GM23338 (cell line): ENCODE measurements around the gene OSBPL3. TPM values are rescaled to one million over a fixed set of nuclear protein-coding genes. Genes with fewer than 3 reads are reported as not detected.

Source experiments
- ATAC-seq: fragments of 200-7000 bp; cut with Tn5 transposase; 3 replicates; pipeline ENCODE4 v1.9.1; 2020
- DNase-seq: peaks from one replicate; pipeline ENCODE4 v3.0.0-alpha.2; 2015; ENCODE audit warnings: low spot score
- H2AFZ ChIP-seq: fragments of 200-600 bp; sonication (generic); 2 replicates; pipeline ENCODE4 v1.8.0; 2016; ENCODE audit warnings: antibody characterized with exemption, mild to moderate bottlenecking, moderate library complexity
- H3F3A ChIP-seq: fragments of 200-600 bp; sonication (generic); replicated peaks from 2 replicates; pipeline ENCODE4 v1.8.0; 2017; ENCODE audit warnings: antibody characterized with exemption, mixed run types, low read depth
- H3K27ac ChIP-seq: fragments of 200-600 bp; sonication (generic); 2 replicates; pipeline ENCODE4 v1.6.1; 2016; ENCODE audit warnings: low read depth
- H3K27me3 ChIP-seq: fragments of 200-600 bp; sonication (generic); 2 replicates; pipeline ENCODE4 v1.8.0; 2016; ENCODE audit warnings: mild to moderate bottlenecking, mixed run types, moderate library complexity; ENCODE audit not compliant: insufficient read depth
- H3K36me3 ChIP-seq: fragments of 200-600 bp; sonication (generic); 2 replicates; pipeline ENCODE4 v1.8.0; 2016; ENCODE audit warnings: mild to moderate bottlenecking; ENCODE audit not compliant: insufficient read depth
- H3K4me1 ChIP-seq: fragments of 200-600 bp; sonication (generic); 2 replicates; pipeline ENCODE4 v1.8.0; 2016; ENCODE audit warnings: mild to moderate bottlenecking, moderate library complexity; ENCODE audit not compliant: insufficient read depth
- H3K4me2 ChIP-seq: fragments of 200-600 bp; sonication (generic); 2 replicates; pipeline ENCODE4 v1.7.1; 2017; ENCODE audit warnings: mixed run types
- H3K4me3 ChIP-seq: fragments of 200-600 bp; sonication (generic); 2 replicates; pipeline ENCODE4 v1.6.1; 2016; ENCODE audit warnings: mixed run types
- H3K79me2 ChIP-seq: fragments of 200-600 bp; sonication (generic); replicated peaks from 2 replicates; pipeline ENCODE4 v1.8.0; 2017; ENCODE audit warnings: mild to moderate bottlenecking; ENCODE audit not compliant: insufficient read depth
- H3K9me2 ChIP-seq: fragments of 200-600 bp; sonication (generic); 2 replicates; pipeline ENCODE4 v1.8.0; 2017; ENCODE audit not compliant: insufficient read depth
- H4K20me1 ChIP-seq: fragments of 200-600 bp; sonication (generic); replicated peaks from 2 replicates; pipeline ENCODE4 v1.8.0; 2017; ENCODE audit warnings: mild to moderate bottlenecking; ENCODE audit not compliant: insufficient read depth
- H3K27ac Mint-ChIP-seq: 2 replicates; pipeline ENCODE4 v1.8.0; 2020; ENCODE audit warnings: inconsistent platforms, mild to moderate bottlenecking, moderate library complexity, mixed read lengths
- H3K27me3 Mint-ChIP-seq: 3 replicates; pipeline ENCODE4 v1.8.0; 2022; ENCODE audit warnings: low read depth, mild to moderate bottlenecking, moderate library complexity, mixed read lengths, inconsistent platforms; ENCODE audit not compliant: insufficient read depth, poor library complexity
- H3K36me3 Mint-ChIP-seq: 3 replicates; pipeline ENCODE4 v1.8.0; 2021; ENCODE audit warnings: low read depth, mild to moderate bottlenecking, inconsistent platforms, moderate library complexity, mixed read lengths
- H3K4me1 Mint-ChIP-seq: 3 replicates; pipeline ENCODE4 v1.8.0; 2020; ENCODE audit warnings: mild to moderate bottlenecking, inconsistent platforms, mixed read lengths
- H3K4me3 Mint-ChIP-seq: 3 replicates; pipeline ENCODE4 v1.8.0; 2021; ENCODE audit warnings: moderate library complexity, mild to moderate bottlenecking, inconsistent platforms, mixed read lengths
- H3K9me3 Mint-ChIP-seq: 3 replicates; pipeline ENCODE4 v1.8.0; 2020; ENCODE audit warnings: moderate library complexity, mild to moderate bottlenecking, inconsistent platforms, mixed read lengths
- CREB1 ChIP-seq: fragments of 250-450 bp; sonication (Bioruptor Pico); IDR thresholded peaks from 2 replicates; pipeline ENCODE4 v1.5.0; 2020; ENCODE audit warnings: low read depth, mild to moderate bottlenecking, moderate library complexity
- EZH2 ChIP-seq: fragments of 200-600 bp; sonication (generic); IDR thresholded peaks from one replicate; pipeline ENCODE4 v1.8.0; 2017; ENCODE audit warnings: antibody characterized with exemption, mild to moderate bottlenecking, low read depth; ENCODE audit not compliant: unreplicated experiment
- EZH2phosphoT487 ChIP-seq: fragments of 200-600 bp; sonication (generic); IDR thresholded peaks from one replicate; pipeline ENCODE4 v1.8.1; 2018; ENCODE audit warnings: antibody characterized with exemption; ENCODE audit not compliant: unreplicated experiment
- JUNB ChIP-seq: IDR thresholded peaks from one replicate; pipeline ENCODE4 v1.6.1; 2016; ENCODE audit warnings: antibody characterized with exemption; ENCODE audit not compliant: unreplicated experiment
- NANOG ChIP-seq: IDR thresholded peaks from 2 replicates; pipeline ENCODE4 v1.6.1; 2016; ENCODE audit warnings: antibody characterized with exemption, borderline replicate concordance
- POLR2AphosphoS5 ChIP-seq: IDR thresholded peaks from 2 replicates; pipeline ENCODE4 v1.6.1; 2016; ENCODE audit warnings: antibody characterized with exemption, low read depth
- STAT1 ChIP-seq: IDR thresholded peaks from one replicate; pipeline ENCODE4 v1.6.1; 2016; ENCODE audit warnings: antibody characterized with exemption; ENCODE audit not compliant: unreplicated experiment
- ZNF114 ChIP-seq: fragments of 250-450 bp; sonication (Bioruptor Pico); IDR thresholded peaks from 2 replicates; pipeline ENCODE4 v1.5.0; 2020; ENCODE audit warnings: mild to moderate bottlenecking, moderate library complexity
- ZNF331 ChIP-seq: fragments of 250-450 bp; sonication (Bioruptor Pico); IDR thresholded peaks from 2 replicates; pipeline ENCODE4 v1.5.0; 2020; ENCODE audit warnings: low read depth, mild to moderate bottlenecking, moderate library complexity
- polyA plus RNA-seq: library from polyadenylated mRNA; unstranded; fragments of >200 nt; fragmentation: Nextera tagmentation; extraction: Ambion mirVana; gene quantifications from 2 replicates; pipeline ENCODE4 v1.2.1, GENCODE V29; 2016
- total RNA-seq: library from RNA; depleted of rRNA; stranded (reverse); fragments of >200 nt; shearing (Covaris generic); gene quantifications from 2 replicates; pipeline ENCODE4 v1.2.3, GENCODE V29; 2014
- TF ChIP-seq, protein P1 (sequence below), 2 experiments: fragments of 200-600 bp in 1 of 2; sonication (generic) in 1 of 2; conservative IDR thresholded peaks; 2 replicates each; pipeline versions ENCODE4 v1.5.1 to v1.6.1; 2016 to 2017; ENCODE audit warnings: antibody characterized with exemption in 2 of 2, low read depth in 2 of 2, mild to moderate bottlenecking in 2 of 2, moderate library complexity in 1 of 2
- TF ChIP-seq, protein P2 (sequence below): fragments of 250-450 bp; sonication (Bioruptor Pico); IDR thresholded peaks from 2 replicates; pipeline ENCODE4 v1.5.0; 2020; ENCODE audit warnings: mild to moderate bottlenecking, moderate library complexity
- TF ChIP-seq, protein P3 (sequence below): IDR thresholded peaks from 2 replicates; pipeline ENCODE4 v1.6.1; 2016; ENCODE audit warnings: antibody characterized with exemption
- TF ChIP-seq, protein P4 (sequence below): IDR thresholded peaks from one replicate; pipeline ENCODE4 v1.6.1; 2018; ENCODE audit warnings: antibody characterized with exemption; ENCODE audit not compliant: unreplicated experiment

Gene OSBPL3
- total and polyA plus RNA-seq, 2 experiments from 2014 or later: 7.2 to 15.7 TPM

DNA sequence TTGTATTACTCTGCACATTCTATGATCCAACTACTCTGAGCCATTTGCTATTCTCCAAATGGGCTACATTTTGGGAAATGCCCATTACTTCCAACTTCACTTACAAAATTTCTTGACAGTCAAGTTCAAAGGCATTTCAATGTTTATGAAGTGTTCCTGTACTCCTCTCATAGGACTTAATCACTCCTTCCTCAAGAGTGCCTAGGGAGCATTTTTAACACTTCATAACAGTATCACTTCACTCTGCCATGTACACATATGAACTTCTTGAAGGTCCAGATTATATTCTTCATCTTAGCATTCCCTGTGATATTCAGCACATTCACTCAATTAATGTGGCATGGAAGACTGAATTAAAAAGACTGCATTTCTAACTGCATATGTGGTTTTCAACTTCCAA lies 21.6 kb downstream of the OSBPL3 start:
- H3K27me3 Mint-ChIP-seq: no peaks in the 10 kb centered on the region
- peaks cover 34% of the 10 kb centered on the region for H3K4me1 Mint-ChIP-seq
- Histone ChIP-seq H3F3A (no peaks in the 10 kb centered on the region), H4K20me1 (no peaks in the 10 kb centered on the region; the same call in 1 of the 2 replicates), H3K79me2 (peaks cover 50% of the 10 kb centered on the region), H3K4me2 (no peak overlapping the region), H2AFZ (no peak overlapping the region), H3K27me3 (no peaks in the 10 kb centered on the region), H3K36me3 (no peaks in the 10 kb centered on the region), H3K9me2 (no peaks in the 10 kb centered on the region), H3K4me1 (peaks cover 9% of the 10 kb centered on the region), H3K4me3 (no peak overlapping the region), H3K27ac (no peak overlapping the region)
- H3K9me3 Mint-ChIP-seq: no peaks in the 10 kb centered on the region
- H3K4me3 Mint-ChIP-seq: no peak overlapping the region
- no peak for ATAC-seq
- no peaks in the 10 kb centered on the region for H3K36me3 Mint-ChIP-seq
- no peak for DNase-seq
- no peak overlapping the region for H3K27ac Mint-ChIP-seq
- TF ChIP-seq JUNB (no peak), EZH2 (no peak), CREB1 (no peak), ZNF114 (CRISPR knock-in tag) (no peak), NANOG (no peak), POLR2AphosphoS5 (no peak), EZH2phosphoT487 (no peak), ZNF331 (CRISPR knock-in tag) (no peak), STAT1 (no peak)
- TF ChIP-seq, protein P1, sequence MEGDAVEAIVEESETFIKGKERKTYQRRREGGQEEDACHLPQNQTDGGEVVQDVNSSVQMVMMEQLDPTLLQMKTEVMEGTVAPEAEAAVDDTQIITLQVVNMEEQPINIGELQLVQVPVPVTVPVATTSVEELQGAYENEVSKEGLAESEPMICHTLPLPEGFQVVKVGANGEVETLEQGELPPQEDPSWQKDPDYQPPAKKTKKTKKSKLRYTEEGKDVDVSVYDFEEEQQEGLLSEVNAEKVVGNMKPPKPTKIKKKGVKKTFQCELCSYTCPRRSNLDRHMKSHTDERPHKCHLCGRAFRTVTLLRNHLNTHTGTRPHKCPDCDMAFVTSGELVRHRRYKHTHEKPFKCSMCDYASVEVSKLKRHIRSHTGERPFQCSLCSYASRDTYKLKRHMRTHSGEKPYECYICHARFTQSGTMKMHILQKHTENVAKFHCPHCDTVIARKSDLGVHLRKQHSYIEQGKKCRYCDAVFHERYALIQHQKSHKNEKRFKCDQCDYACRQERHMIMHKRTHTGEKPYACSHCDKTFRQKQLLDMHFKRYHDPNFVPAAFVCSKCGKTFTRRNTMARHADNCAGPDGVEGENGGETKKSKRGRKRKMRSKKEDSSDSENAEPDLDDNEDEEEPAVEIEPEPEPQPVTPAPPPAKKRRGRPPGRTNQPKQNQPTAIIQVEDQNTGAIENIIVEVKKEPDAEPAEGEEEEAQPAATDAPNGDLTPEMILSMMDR (conservative IDR thresholded peaks at IDR 0.05; ENCODE audit: low read depth in 2 of 2): no peak
- TF ChIP-seq, protein P2, sequence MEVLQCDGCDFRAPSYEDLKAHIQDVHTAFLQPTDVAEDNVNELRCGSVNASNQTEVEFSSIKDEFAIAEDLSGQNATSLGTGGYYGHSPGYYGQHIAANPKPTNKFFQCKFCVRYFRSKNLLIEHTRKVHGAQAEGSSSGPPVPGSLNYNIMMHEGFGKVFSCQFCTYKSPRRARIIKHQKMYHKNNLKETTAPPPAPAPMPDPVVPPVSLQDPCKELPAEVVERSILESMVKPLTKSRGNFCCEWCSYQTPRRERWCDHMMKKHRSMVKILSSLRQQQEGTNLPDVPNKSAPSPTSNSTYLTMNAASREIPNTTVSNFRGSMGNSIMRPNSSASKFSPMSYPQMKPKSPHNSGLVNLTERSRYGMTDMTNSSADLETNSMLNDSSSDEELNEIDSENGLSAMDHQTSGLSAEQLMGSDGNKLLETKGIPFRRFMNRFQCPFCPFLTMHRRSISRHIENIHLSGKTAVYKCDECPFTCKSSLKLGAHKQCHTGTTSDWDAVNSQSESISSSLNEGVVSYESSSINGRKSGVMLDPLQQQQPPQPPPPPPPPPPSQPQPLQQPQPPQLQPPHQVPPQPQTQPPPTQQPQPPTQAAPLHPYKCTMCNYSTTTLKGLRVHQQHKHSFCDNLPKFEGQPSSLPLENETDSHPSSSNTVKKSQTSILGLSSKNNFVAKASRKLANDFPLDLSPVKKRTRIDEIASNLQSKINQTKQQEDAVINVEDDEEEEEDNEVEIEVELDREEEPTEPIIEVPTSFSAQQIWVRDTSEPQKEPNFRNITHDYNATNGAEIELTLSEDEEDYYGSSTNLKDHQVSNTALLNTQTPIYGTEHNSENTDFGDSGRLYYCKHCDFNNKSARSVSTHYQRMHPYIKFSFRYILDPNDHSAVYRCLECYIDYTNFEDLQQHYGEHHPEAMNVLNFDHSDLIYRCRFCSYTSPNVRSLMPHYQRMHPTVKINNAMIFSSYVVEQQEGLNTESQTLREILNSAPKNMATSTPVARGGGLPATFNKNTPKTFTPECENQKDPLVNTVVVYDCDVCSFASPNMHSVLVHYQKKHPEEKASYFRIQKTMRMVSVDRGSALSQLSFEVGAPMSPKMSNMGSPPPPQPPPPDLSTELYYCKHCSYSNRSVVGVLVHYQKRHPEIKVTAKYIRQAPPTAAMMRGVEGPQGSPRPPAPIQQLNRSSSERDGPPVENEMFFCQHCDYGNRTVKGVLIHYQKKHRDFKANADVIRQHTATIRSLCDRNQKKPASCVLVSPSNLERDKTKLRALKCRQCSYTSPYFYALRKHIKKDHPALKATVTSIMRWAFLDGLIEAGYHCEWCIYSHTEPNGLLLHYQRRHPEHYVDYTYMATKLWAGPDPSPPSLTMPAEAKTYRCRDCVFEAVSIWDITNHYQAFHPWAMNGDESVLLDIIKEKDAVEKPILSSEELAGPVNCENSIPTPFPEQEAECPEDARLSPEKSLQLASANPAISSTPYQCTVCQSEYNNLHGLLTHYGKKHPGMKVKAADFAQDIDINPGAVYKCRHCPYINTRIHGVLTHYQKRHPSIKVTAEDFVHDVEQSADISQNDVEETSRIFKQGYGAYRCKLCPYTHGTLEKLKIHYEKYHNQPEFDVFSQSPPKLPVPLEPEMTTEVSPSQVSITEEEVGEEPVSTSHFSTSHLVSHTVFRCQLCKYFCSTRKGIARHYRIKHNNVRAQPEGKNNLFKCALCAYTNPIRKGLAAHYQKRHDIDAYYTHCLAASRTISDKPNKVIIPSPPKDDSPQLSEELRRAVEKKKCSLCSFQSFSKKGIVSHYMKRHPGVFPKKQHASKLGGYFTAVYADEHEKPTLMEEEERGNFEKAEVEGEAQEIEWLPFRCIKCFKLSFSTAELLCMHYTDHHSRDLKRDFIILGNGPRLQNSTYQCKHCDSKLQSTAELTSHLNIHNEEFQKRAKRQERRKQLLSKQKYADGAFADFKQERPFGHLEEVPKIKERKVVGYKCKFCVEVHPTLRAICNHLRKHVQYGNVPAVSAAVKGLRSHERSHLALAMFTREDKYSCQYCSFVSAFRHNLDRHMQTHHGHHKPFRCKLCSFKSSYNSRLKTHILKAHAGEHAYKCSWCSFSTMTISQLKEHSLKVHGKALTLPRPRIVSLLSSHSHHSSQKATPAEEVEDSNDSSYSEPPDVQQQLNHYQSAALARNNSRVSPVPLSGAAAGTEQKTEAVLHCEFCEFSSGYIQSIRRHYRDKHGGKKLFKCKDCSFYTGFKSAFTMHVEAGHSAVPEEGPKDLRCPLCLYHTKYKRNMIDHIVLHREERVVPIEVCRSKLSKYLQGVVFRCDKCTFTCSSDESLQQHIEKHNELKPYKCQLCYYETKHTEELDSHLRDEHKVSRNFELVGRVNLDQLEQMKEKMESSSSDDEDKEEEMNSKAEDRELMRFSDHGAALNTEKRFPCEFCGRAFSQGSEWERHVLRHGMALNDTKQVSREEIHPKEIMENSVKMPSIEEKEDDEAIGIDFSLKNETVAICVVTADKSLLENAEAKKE (CRISPR knock-in tag): no peak
- TF ChIP-seq, protein P3, sequence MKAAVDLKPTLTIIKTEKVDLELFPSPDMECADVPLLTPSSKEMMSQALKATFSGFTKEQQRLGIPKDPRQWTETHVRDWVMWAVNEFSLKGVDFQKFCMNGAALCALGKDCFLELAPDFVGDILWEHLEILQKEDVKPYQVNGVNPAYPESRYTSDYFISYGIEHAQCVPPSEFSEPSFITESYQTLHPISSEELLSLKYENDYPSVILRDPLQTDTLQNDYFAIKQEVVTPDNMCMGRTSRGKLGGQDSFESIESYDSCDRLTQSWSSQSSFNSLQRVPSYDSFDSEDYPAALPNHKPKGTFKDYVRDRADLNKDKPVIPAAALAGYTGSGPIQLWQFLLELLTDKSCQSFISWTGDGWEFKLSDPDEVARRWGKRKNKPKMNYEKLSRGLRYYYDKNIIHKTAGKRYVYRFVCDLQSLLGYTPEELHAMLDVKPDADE: no peak
- TF ChIP-seq, protein P4, sequence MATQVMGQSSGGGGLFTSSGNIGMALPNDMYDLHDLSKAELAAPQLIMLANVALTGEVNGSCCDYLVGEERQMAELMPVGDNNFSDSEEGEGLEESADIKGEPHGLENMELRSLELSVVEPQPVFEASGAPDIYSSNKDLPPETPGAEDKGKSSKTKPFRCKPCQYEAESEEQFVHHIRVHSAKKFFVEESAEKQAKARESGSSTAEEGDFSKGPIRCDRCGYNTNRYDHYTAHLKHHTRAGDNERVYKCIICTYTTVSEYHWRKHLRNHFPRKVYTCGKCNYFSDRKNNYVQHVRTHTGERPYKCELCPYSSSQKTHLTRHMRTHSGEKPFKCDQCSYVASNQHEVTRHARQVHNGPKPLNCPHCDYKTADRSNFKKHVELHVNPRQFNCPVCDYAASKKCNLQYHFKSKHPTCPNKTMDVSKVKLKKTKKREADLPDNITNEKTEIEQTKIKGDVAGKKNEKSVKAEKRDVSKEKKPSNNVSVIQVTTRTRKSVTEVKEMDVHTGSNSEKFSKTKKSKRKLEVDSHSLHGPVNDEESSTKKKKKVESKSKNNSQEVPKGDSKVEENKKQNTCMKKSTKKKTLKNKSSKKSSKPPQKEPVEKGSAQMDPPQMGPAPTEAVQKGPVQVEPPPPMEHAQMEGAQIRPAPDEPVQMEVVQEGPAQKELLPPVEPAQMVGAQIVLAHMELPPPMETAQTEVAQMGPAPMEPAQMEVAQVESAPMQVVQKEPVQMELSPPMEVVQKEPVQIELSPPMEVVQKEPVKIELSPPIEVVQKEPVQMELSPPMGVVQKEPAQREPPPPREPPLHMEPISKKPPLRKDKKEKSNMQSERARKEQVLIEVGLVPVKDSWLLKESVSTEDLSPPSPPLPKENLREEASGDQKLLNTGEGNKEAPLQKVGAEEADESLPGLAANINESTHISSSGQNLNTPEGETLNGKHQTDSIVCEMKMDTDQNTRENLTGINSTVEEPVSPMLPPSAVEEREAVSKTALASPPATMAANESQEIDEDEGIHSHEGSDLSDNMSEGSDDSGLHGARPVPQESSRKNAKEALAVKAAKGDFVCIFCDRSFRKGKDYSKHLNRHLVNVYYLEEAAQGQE: no peak
